Bronchial epithelial cell (primary cell): Measurements from ENCODE around the gene PIP5KL1. TPM values are rescaled to one million over a fixed set of nuclear protein-coding genes. Genes with fewer than 3 reads are reported as not detected.

ENCODE experiments used
- DNase-seq: peaks from one replicate; pipeline ENCODE4 v3.0.0-alpha.2; 2010; ENCODE audit warnings: low read depth
- FAIRE-seq: peaks from 2 replicates; lab custom pipeline; 2011; peaks lifted over from hg19 to GRCh38; lab: Jason Lieb, UNC
- H3K27me3 ChIP-seq: 2 replicates; pipeline ENCODE4 v1.5.1; 2011; ENCODE audit warnings: low read length; ENCODE audit not compliant: control insufficient read depth, insufficient read depth
- H3K36me3 ChIP-seq: 2 replicates; pipeline ENCODE4 v1.5.1; 2011; ENCODE audit warnings: low read length; ENCODE audit not compliant: control insufficient read depth, insufficient read depth
- H3K4me3 ChIP-seq: 2 replicates; pipeline ENCODE4 v1.5.1; 2011; ENCODE audit warnings: mild to moderate bottlenecking, low read depth, low read length, control low read depth
- total RNA-seq: library from RNA; depleted of rRNA; stranded (reverse); fragments of >200 nt; gene quantifications from 2 replicates; pipeline ENCODE4 v1.2.1, GENCODE V29; 2014
- TF ChIP-seq, protein P1 (sequence below): IDR thresholded peaks from 2 replicates; pipeline ENCODE4 v1.5.1; 2011; ENCODE audit warnings: mild to moderate bottlenecking, moderate library complexity, low read length, control low read depth, inconsistent platforms; ENCODE audit not compliant: insufficient read depth, severe bottlenecking

The PIP5KL1 gene
- total RNA-seq, 1 donor from 2014 or later: 2.1 TPM

DNA sequence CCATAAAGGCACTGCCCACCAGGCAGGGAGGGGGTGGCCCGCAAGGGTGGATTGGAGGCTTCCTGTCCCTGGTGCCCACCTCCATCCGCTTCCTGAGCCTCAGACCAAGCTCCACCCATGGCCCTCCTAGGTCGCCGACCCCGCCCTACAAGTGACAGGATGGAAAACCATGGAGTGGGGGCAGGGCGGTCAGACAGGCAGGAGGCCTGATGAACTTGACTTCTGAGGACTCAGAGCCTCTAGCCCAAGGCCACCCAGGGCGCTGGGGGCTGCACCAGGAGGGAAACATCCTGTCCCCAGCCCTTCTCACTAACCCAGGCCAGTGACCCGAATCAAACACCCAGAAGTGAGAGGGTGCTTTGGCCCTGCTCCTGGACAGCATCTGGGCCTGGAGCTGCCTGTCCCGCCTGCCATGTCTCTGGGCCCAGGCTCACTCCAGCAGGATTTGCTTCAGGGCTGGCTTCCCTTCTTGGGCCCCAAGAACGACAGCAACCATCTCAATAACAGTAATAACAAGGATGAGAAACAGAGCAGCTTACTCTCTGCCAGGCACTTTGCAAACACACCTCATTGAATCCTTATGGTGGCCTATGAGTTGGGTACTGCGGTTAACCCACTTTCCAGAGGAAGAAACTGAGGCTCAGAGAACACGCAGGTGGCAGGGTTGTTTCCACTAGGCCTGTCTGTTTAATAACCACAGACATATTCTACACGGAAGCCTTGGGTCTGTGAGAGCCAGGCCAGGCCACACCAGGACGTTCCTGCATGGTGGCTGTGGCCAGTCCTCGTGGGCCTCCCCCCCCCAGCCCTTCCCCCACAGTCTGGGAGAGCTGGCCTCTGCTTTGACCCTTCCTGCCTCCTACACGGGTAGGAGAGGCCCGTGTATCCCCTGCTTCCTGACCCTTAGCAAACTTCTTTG lies 26.8 kb downstream of the PIP5KL1 start:
- Histone ChIP-seq H3K4me3 (no peak overlapping the region), H3K36me3 (peaks cover 7% of the 10 kb centered on the region), H3K27me3 (no peaks in the 10 kb centered on the region)
- no peak for DNase-seq
- no peak for FAIRE-seq
- TF ChIP-seq, protein P1, sequence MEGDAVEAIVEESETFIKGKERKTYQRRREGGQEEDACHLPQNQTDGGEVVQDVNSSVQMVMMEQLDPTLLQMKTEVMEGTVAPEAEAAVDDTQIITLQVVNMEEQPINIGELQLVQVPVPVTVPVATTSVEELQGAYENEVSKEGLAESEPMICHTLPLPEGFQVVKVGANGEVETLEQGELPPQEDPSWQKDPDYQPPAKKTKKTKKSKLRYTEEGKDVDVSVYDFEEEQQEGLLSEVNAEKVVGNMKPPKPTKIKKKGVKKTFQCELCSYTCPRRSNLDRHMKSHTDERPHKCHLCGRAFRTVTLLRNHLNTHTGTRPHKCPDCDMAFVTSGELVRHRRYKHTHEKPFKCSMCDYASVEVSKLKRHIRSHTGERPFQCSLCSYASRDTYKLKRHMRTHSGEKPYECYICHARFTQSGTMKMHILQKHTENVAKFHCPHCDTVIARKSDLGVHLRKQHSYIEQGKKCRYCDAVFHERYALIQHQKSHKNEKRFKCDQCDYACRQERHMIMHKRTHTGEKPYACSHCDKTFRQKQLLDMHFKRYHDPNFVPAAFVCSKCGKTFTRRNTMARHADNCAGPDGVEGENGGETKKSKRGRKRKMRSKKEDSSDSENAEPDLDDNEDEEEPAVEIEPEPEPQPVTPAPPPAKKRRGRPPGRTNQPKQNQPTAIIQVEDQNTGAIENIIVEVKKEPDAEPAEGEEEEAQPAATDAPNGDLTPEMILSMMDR: no peak

DNA sequence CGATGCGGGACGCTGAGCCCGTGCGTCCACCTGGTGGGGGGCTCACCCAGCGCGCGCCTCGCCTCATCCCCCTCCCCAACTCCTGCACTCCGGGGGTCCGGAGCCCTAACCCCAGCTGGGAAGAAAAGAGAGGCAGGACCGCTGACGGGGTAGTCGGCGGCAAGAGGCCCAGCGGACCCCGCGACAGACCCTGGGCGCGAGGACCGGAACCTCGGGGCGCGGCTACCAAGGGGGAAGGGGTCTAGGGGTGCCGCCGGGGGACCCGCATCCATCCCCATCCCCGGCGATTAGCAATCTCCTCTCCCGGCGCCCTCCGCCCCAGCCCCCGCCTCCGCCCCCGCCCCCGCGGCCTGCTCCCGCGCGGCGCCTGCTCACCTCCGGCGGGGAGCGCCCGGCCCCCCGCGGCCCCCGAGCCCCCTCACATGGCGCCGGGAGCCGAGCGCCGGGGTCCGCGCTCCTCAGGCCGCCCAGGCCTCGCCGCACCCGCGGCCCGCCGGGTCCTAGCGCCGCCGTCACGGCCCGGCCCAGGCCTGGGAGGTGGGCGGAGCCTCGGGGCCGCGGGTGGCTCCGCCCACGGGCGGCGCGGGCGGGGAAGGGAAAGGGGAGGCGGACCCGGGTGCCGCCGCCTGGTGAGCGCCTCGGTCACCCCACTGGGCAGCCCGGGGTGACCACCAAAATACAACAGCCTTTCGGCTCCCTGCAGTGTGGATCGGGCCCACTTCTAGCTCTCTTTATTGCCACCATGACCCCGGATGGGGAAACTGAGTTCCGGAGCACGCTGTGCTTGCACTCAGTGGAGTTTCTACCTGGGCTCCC lies 31.2 kb downstream of the PIP5KL1 start, which contains the start of gene ST6GALNAC6:
Gene ST6GALNAC6, minus strand, starts transcription at position 476 of the 816 bp plus-strand sequence. CDS start 1,622 bp downstream, outside the sequence.
- FAIRE-seq: no peak
- DNase-seq: no peak
- H3K36me3 ChIP-seq: peaks cover 17% of the 10 kb centered on the region
- TF ChIP-seq, protein P1: peak; percentile 2
- peak within 1 kb of the TSS; percentile 90 for H3K4me3 ChIP-seq
- H3K27me3 ChIP-seq: no peaks in the 10 kb centered on the region

DNA sequence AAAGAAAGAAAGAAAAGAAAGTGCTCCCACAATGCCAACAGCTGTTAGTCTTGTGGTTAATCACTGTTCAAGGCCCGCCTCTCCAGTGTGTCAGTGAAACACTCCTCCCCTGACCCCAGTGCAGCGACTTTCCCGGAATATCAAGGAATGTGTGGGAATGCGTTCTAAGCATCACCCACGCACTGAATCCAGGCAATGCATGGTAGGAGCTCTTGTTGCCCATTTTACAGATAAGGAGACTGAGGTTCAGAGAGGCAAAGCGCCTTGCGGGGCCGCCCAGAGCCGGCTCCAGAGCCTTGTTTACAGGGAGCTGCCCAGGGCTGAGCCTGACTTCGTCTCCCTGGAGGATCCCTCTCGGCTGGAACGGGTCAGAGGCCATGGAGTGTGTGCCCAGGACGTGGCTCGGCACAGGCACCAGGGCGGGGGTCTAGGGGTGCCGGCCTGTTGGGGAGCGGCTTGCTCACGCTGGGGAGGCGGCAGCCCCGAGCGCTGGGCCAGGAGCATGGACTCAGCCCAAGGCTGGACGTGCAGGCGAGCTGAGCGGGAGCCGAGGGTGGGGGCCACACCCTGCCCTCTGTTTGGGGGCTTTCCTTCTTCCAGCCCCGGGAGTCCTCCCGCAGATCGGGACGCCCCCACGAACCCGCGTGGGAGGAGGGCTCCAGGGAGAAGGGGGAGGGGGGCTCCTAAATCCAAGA lies 32.0 kb downstream of the PIP5KL1 start:
- no peaks in the 10 kb centered on the region for H3K27me3 ChIP-seq
- FAIRE-seq (no peak), DNase-seq (peak; percentile 46)
- TF ChIP-seq, protein P1: no peak
- peak overlapping the region; percentile 90 for H3K4me3 ChIP-seq
- H3K36me3 ChIP-seq: peaks cover 20% of the 10 kb centered on the region

DNA sequence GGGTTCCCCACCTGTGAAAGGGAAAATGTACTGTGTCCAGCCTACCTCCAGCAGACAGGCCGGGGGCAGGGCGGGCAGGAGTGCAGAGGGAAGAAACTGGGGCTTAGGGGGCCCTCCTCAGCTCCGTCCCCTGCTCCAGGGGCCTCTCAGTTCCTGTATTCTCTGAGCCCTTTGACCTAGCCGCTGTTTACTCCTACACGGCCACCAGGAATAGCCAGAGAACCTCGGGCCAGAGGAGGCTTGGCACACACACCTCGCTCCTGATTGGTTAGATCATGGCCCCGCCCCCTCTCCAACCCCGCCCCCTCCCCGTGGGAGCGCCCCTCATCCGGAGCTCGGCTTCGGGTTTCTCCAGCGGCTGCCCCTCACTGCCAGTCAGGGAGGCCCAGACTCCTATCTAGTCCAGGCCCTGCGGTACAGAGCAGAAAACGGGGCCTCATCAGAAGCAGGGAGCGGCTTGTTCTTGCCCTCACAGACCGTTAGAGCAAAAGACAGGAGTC lies 33.3 kb downstream of the PIP5KL1 start:
- Histone ChIP-seq H3K4me3 (no peak overlapping the region), H3K36me3 (peaks cover 28% of the 10 kb centered on the region), H3K27me3 (no peaks in the 10 kb centered on the region)
- DNase-seq (no peak), FAIRE-seq (no peak)
- TF ChIP-seq, protein P1: no peak

DNA sequence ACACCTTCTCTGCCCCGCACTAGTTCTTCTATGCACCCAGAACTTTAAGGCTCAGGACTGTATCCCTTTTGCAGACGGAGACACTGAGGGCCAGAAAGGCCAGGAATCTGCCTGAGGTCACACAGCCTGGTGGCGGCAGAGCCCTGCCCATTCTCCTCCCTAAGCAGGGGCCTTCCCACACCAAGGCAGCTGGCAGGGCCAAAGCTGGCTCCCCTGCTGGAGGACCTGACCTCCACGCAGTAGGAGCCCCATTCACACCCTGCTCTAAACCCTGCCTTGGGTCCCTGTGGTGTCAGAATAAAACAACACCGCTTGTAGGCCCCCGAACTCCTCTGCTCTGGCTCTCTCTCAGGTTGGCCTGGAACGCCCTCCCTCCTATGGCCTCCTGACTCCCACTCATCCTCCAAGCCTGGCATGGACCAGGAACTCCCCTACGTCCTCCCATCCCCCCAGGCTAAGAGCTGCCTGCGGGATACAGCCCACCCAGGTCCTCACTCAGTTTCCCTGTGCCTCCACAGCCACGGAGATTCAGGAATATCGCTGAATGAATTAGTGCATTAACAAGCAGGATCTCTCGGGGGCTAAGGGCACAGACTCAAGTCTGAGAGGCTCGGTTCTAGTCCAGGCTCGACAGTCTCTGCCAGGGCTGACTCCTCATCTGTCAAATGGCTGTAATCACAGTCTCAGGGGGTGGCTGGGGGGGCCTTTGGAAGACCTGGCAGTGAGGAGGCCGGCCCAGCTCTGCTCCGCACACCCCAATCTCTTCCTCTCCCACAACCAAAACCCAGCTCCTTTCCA lies 34.0 kb downstream of the PIP5KL1 start:
- FAIRE-seq: no peak
- Histone ChIP-seq H3K36me3 (peaks cover 28% of the 10 kb centered on the region), H3K27me3 (no peaks in the 10 kb centered on the region), H3K4me3 (no peak overlapping the region)
- TF ChIP-seq, protein P1: no peak
- DNase-seq: no peak
